ENCODE results near the gene NOXO1.

NOXO1 gene

GRCh38 chr16:1989209-1990100 lies 8.2 kb upstream of the NOXO1 start, which contains the start of gene SYNGR3:
Gene SYNGR3 (plus strand): TSS chr16:1989970. CDS start chr16:1990103, 133 bp downstream.
- Mint-ChIP-seq H3K4me1 (peaks cover 20% of the 10 kb centered on the region), H3K27me3 (peaks cover 14% of the 10 kb centered on the region), H3K36me3 (ENCODE audit: insufficient read depth) (peaks cover 22% of the 10 kb centered on the region), H3K9me3 (no peaks in the 10 kb centered on the region), H3K4me3 (peak within 1 kb of the TSS; percentile 67), H3K27ac (ENCODE audit: low read depth) (peak within 1 kb of the TSS; percentile 73)
- ATAC-seq (replicated peaks; ENCODE audit: extremely low read depth, poor library complexity, severe bottlenecking) (no peak), DNase-seq (ENCODE audit: low spot score in 2 of 2) (no peak)

DNA sequence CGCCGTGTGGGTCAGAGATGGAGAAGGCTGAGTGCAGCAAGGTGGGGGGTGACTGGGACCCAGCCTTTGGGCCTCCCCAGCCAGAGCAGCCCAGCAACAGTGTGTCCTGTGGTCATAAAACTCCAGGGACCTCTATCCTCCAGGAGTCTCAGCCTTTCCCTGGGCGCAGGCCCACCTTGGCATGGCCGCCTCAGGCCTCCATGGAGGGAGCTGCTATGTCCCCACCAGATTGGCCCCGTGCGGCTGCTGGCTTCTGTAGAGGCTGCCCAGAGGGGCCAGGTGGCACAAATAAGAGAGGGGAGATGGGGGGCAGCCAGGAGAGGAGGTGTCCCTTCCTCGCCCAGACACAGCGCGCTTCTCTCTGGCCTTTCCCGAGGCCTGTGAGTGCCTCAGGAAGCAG lies 5.9 kb upstream of the NOXO1 start:
- Mint-ChIP-seq H3K4me3 (no peak overlapping the region), H3K36me3 (ENCODE audit: insufficient read depth) (peaks cover 21% of the 10 kb centered on the region), H3K27me3 (peaks cover 24% of the 10 kb centered on the region), H3K9me3 (no peaks in the 10 kb centered on the region), H3K27ac (ENCODE audit: low read depth) (no peak overlapping the region), H3K4me1 (peaks cover 25% of the 10 kb centered on the region)
- DNase-seq (ENCODE audit: low spot score in 2 of 2) (no peak), ATAC-seq (replicated peaks; ENCODE audit: extremely low read depth, poor library complexity, severe bottlenecking) (no peak)

DNA sequence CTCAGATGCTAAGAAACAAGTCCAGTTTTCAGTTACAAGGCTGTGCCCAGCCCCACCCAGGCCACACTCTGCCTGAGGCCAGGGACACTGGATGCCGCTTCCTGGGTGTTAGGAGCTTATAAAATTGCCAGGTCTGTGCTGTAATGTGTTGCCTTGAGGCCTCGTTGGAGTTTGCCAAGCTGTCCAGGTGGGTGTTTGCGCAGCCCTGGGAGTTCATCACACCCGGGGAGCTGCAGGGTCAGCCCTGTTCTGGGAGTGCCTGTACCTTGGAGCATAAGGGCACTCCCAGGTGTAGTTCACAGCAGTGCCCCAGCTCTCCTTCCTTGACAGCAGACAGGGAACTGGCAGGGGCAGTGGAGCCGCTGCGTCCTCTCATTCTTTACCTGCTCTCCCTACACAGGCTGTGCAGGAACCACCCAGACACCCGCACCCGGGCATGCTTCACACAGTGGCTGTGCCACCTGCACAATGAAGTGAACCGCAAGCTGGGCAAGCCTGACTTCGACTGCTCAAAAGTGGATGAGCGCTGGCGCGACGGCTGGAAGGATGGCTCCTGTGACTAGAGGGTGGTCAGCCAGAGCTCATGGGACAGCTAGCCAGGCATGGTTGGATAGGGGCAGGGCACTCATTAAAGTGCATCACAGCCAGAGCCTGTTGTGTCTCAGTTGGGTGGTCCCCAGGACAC lies 4.3 kb upstream of the NOXO1 start:
- peaks cover 28% of the 10 kb centered on the region for H3K27me3 Mint-ChIP-seq
- DNase-seq (ENCODE audit: low spot score in 2 of 2) (no peak), ATAC-seq (replicated peaks; ENCODE audit: extremely low read depth, poor library complexity, severe bottlenecking) (no peak)
- peaks cover 21% of the 10 kb centered on the region for H3K36me3 Mint-ChIP-seq (ENCODE audit: insufficient read depth)
- no peaks in the 10 kb centered on the region for H3K9me3 Mint-ChIP-seq
- no peak overlapping the region for H3K27ac Mint-ChIP-seq (ENCODE audit: low read depth)
- H3K4me1 Mint-ChIP-seq = peaks cover 15% of the 10 kb centered on the region
- H3K4me3 Mint-ChIP-seq = peak overlapping the region; percentile 72

GRCh38 chr16:1984347-1985225 lies 3.3 kb upstream of the NOXO1 start:
- H3K4me1 Mint-ChIP-seq = peaks cover 12% of the 10 kb centered on the region
- DNase-seq (ENCODE audit: low spot score in 2 of 2) (no peak), ATAC-seq (replicated peaks; ENCODE audit: extremely low read depth, poor library complexity, severe bottlenecking) (peak; percentile 43)
- H3K27ac Mint-ChIP-seq (ENCODE audit: low read depth) = no peak overlapping the region
- H3K4me3 Mint-ChIP-seq = peak overlapping the region; percentile 72
- no peaks in the 10 kb centered on the region for H3K9me3 Mint-ChIP-seq
- H3K27me3 Mint-ChIP-seq = peaks cover 28% of the 10 kb centered on the region
- peaks cover 21% of the 10 kb centered on the region for H3K36me3 Mint-ChIP-seq (ENCODE audit: insufficient read depth)

- peaks cover 20% of the 10 kb centered on the region for H3K27me3 Mint-ChIP-seq
- peaks cover 22% of the 10 kb centered on the region for H3K36me3 Mint-ChIP-seq (ENCODE audit: insufficient read depth)
- no peaks in the 10 kb centered on the region for H3K9me3 Mint-ChIP-seq
- DNase-seq (ENCODE audit: low spot score in 2 of 2) (no peak), ATAC-seq (replicated peaks; ENCODE audit: extremely low read depth, poor library complexity, severe bottlenecking) (peak; percentile 60)
- H3K4me1 Mint-ChIP-seq = peaks cover 12% of the 10 kb centered on the region
- no peak within 1 kb of the TSS for H3K27ac Mint-ChIP-seq (ENCODE audit: low read depth)
- H3K4me3 Mint-ChIP-seq = peak within 1 kb of the TSS; percentile 72
These were observed 2.5 kb upstream of the NOXO1 start, which contains the start of gene GFER for GRCh38 chr16:1983544-1984346. Gene GFER (plus strand): TSS chr16:1984193. CDS start chr16:1984219, 26 bp downstream.

DNA sequence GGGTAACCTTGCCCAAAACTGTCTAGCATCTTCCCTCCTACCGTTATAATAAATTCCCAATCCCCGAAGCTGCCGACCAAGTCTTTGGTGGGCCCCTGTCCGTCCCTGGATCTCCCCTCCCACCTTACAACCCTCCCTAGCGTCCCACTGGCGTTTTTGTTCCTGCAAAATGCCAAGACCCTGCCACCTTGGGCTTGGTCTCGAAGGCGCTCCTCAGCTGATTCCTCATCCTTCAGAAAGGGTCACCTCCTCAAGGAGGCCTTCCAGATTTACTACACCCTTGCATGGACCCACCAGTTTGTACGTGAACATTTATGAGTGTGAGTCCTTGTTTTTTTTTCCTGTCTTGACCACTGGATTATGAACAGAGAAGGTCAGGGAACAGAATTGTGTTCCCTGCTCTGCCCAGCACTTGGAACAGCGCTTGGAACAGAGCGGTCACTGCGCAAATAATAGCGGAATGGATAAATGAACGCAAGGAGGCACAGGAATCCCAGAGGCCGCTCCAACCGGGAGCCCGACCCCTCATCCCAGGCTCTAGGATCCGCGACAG lies 1.8 kb upstream of the NOXO1 start:
- peaks cover 12% of the 10 kb centered on the region for H3K4me1 Mint-ChIP-seq
- H3K9me3 Mint-ChIP-seq = no peaks in the 10 kb centered on the region
- H3K36me3 Mint-ChIP-seq (ENCODE audit: insufficient read depth) = peaks cover 27% of the 10 kb centered on the region
- H3K27ac Mint-ChIP-seq (ENCODE audit: low read depth) = no peak overlapping the region
- peak overlapping the region; percentile 72 for H3K4me3 Mint-ChIP-seq
- ATAC-seq (replicated peaks; ENCODE audit: extremely low read depth, poor library complexity, severe bottlenecking) (no peak), DNase-seq (ENCODE audit: low spot score in 2 of 2) (no peak)
- H3K27me3 Mint-ChIP-seq = peaks cover 14% of the 10 kb centered on the region

DNA sequence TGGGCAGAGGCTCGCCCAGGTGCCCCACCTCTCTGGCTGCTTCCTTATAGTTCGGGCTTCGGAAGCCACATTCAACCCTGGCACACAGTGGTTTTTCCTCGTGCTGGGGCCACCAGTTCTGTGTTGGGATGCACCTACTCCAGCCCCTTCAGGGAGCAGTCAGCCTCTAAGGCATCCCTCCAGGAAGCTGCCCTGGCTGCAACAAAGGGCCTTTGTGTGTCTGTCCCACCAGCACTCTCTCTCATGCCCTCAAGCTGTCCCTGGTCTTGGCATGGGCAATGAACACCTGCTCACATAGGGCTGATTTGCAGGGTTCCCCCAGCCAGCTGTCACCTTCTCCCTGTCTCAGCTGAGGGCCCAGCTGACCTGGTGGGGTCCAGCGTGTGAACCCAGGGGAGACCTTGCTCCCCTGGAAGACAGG lies 754 bp upstream of the NOXO1 start:
- ATAC-seq (replicated peaks; ENCODE audit: extremely low read depth, poor library complexity, severe bottlenecking) (no peak), DNase-seq (ENCODE audit: low spot score in 2 of 2) (no peak)
- Mint-ChIP-seq H3K4me3 (peak overlapping the region; percentile 72), H3K36me3 (ENCODE audit: insufficient read depth) (peaks cover 27% of the 10 kb centered on the region), H3K27ac (ENCODE audit: low read depth) (no peak overlapping the region), H3K4me1 (peaks cover 12% of the 10 kb centered on the region), H3K9me3 (no peaks in the 10 kb centered on the region), H3K27me3 (peaks cover 14% of the 10 kb centered on the region)

DNA sequence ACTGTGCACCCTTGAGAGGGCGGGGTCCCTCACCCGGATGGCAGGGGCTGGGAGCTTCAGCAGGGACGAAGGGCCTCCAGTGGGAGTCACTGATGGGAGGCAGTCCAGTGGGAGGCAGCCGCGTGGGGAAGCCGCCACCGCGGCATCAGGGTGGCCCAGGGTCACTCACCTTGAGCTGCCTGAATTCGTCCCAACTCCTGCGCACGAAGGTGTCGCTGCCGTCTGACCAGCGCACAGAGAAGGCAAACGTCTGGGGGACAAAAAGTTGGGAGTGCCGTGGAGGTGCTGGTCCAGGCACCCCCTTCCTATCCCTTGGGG lies 540 bp downstream of the NOXO1 start:
- no peak overlapping the region for H3K4me3 Mint-ChIP-seq
- H3K27ac Mint-ChIP-seq (ENCODE audit: low read depth) = no peak overlapping the region
- peaks cover 14% of the 10 kb centered on the region for H3K27me3 Mint-ChIP-seq
- peaks cover 12% of the 10 kb centered on the region for H3K4me1 Mint-ChIP-seq
- no peak for ATAC-seq (replicated peaks; ENCODE audit: extremely low read depth, poor library complexity, severe bottlenecking)
- H3K36me3 Mint-ChIP-seq (ENCODE audit: insufficient read depth) = peaks cover 25% of the 10 kb centered on the region
- no peaks in the 10 kb centered on the region for H3K9me3 Mint-ChIP-seq
- no peak for DNase-seq (ENCODE audit: low spot score in 2 of 2)

GRCh38 chr16:1980030-1980769 lies 1.1 kb downstream of the NOXO1 start:
- Mint-ChIP-seq H3K36me3 (ENCODE audit: insufficient read depth) (peaks cover 26% of the 10 kb centered on the region), H3K27ac (ENCODE audit: low read depth) (no peak overlapping the region), H3K9me3 (no peaks in the 10 kb centered on the region), H3K4me1 (peaks cover 12% of the 10 kb centered on the region), H3K4me3 (no peak overlapping the region), H3K27me3 (peaks cover 14% of the 10 kb centered on the region)
- ATAC-seq (replicated peaks; ENCODE audit: extremely low read depth, poor library complexity, severe bottlenecking) (no peak), DNase-seq (ENCODE audit: low spot score in 2 of 2) (no peak)

- H3K4me1 Mint-ChIP-seq = peaks cover 5% of the 10 kb centered on the region
- no peak overlapping the region for H3K27ac Mint-ChIP-seq (ENCODE audit: low read depth)
- H3K9me3 Mint-ChIP-seq = no peaks in the 10 kb centered on the region
- H3K4me3 Mint-ChIP-seq = no peak overlapping the region
- DNase-seq (ENCODE audit: low spot score in 2 of 2) = no peak
- H3K36me3 Mint-ChIP-seq (ENCODE audit: insufficient read depth) = peaks cover 22% of the 10 kb centered on the region
- peaks cover 14% of the 10 kb centered on the region for H3K27me3 Mint-ChIP-seq
- no peak for ATAC-seq (replicated peaks; ENCODE audit: extremely low read depth, poor library complexity, severe bottlenecking)
These were observed 1.8 kb downstream of the NOXO1 start for GRCh38 chr16:1979271-1980029.
